ENCODE data around the gene CTSZ.
"Not testable (repeated sequence)": the region's sequence is repeated elsewhere in the genome, so short reads cannot be mapped to it uniquely, and the experiment has no call there.

Gene CTSZ

DNA sequence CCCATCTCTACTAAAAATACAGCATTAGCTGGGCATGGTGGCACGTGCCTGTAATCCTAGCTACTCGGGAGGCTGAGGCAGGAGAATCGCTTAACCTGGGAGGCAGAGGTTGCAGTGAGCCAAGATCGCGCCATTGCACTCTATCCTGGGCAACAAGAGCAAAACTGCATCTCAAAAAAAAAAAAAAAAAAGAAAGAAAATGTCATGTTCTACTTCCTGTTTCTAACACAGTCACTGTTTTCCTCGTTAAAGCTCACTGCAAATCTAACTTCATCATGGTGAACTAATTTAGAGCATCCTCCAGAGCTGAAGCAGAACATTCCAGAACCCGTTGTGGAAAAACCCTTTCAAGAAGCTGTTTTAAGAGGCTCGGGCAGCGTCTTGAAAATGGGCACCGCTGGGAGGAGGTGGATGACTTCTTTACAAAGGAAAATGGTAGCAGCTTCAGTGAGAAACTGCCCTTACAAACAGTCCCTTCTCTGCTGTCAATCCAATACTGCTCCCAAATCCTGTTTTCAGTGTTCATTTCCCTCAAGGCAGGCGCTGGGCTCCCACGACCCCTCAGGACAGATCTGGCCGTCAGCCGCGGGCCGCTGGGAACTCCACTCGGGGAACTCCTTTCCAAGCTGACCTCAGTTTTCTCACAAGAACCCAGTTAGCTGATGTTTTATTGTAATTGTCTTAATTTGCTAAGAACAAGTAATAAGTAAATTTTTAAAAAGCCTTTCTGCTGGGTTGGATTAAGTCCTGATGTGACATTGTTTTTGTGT lies 12.5 kb downstream of the CTSZ start:
- no peak for DNase-seq

DNA sequence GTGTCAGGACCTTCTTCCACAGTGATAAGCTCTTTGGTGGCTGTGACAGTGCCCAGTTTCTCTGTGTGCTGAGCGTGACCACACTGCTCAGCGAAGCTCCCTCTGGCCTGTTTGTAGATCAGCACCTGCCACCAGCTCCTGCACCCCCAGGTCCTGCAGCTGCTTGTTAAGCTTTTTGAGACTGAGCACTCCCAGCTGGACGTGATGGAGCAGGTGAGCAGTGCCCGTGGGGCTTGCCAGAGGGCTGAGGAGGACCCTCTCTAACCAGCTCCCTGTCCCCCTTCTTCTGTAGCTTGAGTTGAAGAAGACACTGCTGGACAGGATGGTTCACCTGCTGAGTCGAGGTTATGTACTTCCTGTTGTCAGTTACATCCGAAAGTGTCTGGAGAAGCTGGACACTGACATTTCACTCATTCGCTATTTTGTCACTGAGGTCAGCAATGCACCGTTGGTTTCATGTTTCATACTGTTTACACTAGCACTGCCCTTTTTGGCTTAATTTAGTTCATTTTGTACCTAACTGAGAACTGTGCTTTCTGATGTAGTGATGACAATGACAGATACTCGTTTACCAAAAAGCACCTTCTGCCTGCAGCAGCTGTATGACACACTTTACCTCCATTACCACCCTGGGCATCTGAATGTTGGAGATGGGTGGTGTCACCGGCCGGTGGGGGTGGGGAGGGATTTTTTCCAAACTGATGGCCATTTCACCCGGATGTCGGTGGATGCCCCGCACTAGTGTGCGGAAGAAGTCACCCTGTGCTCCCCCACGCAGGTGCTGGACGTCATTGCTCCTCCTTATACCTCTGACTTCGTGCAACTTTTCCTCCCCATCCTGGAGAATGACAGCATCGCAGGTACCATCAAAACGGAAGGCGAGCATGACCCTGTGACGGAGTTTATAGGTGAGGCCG lies 13.5 kb downstream of the CTSZ start:
- no peak for DNase-seq

DNA sequence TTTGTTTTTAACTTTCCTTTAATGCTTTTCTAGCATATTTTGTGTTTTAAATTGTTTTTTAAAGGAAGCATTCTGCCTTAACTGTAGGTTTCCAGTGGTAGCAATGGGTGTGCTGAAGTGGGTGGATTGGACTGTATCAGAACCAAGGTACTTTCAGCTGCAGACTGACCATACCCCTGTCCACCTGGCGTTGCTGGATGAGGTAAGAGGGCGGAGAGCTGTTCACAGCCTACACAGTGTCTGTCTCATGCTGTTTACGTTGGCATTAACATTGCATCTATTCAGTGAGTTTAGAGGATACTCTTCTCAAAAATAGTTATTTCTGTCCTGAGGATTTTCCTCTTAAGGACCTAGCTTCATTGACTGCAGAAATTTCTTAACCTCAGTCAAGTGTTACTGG lies 14.1 kb downstream of the CTSZ start:
- no peak for DNase-seq

DNA sequence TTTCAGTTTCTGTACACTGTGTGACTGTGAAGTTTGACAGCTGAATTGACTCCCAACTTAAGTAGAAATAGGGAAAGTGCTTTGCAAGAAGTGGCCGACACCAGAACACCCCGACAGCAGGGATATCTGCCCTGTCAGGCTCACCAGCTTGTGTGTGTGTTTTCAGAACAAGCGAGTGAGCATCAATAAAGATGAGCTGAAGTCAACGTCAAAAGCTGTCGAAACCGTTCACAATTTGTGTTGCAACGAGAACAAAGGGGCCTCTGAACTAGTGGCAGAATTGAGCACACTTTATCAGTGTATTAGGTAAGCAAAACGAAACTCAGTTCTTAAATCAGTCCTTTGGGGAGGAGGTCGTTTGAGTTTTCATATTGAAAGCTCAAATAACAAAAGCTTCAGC lies 15.3 kb downstream of the CTSZ start:
- DNase-seq, result no peak

DNA sequence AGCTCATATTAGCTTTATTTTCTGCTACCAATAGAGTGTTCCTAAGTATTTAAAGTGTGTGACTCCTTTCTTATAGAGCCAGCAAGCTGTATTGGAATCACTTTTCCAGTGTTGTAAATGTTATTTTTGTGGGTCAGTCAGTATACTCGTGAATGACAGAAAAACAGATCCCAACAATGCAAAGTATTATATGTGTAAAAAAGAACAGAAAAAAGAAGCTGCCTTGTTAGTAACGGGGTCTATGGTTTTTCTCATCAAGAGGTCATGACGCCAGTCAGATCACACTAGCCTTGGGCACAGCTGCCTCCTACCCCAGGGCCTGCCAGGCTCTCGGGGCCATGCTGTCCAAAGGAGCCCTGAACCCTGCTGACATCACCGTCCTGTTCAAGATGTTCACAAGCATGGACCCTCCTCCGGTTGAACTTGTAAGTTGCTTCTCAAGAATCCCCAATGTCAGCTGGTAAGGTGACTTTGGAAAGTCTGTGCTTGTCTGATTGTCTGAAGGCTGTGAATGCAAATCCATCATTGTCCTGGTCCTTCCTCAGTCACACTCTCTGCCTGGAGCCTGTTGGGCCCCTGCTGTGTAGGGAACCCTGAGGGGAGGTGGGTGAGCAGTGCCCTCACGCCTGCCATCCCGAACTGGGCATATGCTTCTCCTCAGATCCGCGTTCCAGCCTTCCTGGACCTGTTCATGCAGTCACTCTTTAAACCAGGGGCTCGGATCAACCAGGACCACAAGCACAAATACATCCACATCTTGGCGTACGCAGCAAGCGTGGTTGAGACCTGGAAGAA lies 16.2 kb downstream of the CTSZ start:
- no peak for DNase-seq

DNA sequence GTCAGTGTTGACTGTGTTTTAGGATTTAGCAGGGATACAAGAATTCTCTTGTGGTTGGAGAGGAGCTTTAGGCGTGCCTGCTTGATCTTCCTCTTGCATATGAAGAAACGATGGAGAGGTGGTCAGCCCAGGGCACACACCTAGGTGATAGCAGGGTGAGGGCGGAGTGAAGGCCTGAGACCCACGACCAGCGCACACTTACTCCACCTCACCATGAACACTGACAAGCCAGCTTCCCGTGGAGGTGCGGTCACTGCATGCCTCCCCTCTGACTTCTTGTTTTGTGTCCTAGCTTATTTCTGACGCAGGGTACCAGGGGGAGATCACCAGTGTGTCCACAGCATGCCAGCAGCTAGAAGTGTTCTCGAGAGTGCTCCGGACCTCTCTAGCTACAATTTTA lies 17.9 kb downstream of the CTSZ start:
- DNase-seq, result no peak

DNA sequence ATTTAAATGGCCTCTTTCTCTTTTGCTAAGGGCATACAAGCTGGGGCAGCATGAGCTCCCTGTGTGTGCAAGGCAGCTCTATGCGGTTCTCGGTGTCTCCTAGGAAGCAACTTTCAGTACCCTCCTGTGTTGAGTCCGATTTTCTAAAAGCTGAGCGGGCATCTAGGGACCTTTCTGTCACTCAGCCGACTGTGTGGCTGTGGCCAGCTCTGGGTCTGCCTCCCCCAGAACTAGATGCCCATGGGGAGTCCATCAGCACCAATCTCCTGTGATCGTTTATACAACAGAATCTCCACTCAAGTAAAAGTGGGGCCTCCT lies 18.5 kb downstream of the CTSZ start:
- no peak for DNase-seq

DNA sequence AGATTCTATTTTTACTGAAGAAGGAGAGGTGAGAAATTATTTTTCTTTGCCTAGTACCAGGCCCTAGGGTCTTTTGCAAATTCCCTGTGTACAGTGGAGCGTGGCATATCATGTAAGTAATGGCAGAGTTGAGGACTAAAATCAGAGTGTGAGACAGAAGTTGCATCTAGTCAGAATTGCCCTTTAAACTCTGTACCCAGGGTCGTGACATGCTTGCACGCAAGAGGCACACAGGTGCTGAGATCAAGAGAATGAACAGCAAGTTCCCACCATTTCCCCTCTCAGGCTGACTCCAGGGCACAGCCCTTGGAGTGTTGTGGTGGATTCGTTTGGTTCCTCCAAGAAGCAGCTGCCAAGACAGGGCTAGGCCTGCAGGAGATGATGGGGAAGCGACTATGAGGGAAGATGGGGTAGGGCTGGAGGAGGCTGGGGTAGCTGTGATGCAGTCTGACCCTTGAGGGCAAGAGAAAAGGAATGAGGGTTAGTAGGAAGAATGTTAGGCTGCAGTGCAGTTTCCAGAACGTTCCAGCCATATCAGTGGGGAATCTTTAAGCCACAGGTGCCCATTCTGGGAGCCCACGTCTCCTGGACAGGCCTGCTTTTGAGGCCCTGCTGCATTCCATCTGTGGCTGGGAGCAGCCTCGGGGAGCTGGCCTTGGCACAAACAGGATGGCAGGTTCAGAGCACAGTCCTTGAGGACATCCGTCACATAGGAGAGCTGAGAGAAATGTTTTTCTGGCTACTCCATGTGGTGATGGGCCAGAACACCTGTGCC lies 19.1 kb downstream of the CTSZ start:
- DNase-seq, result no peak

DNA sequence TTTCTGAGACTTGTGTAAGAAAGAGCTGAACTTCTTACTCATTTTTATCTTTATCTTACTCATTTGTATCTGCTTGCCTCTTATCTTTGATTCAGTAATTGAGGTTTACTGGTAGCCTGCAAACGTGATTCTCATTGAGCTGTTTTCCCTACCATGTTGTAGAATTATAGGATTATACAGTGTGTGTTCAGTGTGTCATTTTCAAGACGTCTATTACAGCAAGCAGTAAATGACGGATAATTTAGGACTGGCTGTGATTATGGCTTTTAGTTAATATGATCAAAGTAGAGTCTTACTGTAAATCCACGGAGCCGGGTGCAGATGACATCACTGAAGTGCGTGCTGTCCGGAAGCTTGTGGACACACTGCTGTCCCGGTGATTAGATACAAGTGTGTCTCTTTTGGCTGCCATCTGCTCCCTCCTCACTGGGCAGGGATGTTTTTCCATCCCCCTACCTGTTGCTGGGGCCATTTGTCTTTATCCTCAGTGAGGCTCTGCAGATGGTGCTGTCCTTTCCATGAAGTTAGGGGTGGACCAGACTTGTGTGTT lies 20.0 kb downstream of the CTSZ start:
- peak; percentile 76 for DNase-seq

DNA sequence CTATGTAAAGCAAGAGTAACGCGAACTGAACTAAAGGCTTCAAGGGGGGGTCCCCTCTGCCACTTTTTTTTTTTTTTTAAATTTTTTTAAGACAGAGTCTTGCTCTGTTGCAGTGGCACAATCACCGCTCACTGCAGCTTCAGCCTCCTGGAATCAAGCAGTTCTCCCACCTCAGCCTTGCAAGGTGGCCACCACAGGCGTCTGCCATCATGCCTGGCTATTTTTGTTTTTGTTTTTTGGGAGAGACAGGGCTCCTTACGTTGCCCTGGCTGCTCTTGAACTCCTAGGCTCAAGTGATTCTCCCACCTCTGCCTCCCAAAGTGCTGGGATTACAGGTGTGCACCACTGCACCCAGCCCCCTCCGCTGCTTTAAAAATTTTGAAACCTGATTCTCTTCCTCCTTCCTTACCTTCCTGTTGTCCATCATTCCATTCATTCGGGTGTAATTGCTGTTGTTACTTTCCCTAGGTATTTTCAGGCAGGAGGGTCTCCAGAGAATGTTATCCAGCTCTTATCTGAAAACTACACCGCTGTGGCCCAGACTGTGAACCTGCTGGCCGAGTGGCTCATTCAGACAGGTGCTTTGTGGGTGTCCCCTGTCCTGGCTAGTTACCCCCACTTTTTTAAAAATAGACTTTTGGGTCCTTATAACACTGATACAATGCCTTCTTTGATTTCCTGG lies 20.6 kb downstream of the CTSZ start:
- no peak for DNase-seq

DNA sequence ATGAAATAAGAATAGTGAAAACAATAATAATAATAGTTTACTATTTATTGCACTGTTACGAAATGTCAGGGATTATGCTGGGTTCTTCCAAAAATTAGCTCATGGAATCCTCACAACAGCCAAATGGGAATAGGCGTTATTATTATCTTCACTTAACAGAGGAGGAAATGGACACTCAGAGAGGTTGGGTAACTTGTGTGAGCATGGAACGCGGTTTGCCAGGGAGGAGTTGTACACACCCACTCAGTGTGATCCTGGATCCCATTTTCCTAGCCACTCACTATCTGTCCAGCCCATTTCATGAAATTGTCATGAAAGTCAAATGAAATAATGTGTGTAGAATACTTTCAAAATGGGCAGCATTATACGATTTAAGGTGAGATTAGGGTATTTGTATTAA lies 21.4 kb downstream of the CTSZ start:
- no peak for DNase-seq

DNA sequence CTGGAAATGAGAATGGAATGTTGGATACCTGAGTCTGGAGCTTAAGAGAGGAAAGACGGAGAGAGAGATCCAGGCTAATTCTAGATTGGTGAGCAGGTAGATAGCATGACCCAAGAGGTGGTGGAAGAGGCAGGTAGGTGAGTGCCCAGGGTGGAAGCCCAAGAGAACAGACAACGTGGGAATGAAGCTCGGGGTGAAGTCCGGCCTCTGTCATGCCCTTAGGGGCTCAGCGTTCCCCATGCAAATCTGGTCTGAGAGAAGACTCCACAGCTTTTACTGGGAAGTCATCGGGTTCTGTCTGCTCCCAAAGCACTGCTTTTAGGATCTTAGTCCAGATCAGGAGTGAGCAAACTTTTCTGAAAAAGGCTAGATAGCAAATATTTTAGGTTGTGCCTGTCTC lies 22.4 kb downstream of the CTSZ start:
- no peak for DNase-seq

DNA sequence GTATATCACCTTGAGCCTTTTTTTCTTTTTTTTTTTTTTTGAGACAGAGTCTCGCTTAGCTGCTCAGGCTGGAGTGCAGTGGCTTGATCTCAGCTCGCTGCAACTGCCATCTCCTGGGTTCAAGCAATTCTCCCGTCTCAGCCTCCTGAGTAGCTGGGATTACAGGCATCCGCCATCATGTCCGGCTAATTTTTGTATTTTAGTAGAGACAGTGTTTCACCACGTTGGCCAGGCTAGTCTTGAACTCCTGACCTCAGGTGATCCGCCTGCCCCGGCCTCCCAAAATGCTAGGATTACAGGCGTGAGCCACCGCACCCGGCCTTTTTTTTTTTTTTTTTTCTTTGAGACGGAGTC lies 24.0 kb downstream of the CTSZ start:
- DNase-seq, result not testable (repeated sequence)

DNA sequence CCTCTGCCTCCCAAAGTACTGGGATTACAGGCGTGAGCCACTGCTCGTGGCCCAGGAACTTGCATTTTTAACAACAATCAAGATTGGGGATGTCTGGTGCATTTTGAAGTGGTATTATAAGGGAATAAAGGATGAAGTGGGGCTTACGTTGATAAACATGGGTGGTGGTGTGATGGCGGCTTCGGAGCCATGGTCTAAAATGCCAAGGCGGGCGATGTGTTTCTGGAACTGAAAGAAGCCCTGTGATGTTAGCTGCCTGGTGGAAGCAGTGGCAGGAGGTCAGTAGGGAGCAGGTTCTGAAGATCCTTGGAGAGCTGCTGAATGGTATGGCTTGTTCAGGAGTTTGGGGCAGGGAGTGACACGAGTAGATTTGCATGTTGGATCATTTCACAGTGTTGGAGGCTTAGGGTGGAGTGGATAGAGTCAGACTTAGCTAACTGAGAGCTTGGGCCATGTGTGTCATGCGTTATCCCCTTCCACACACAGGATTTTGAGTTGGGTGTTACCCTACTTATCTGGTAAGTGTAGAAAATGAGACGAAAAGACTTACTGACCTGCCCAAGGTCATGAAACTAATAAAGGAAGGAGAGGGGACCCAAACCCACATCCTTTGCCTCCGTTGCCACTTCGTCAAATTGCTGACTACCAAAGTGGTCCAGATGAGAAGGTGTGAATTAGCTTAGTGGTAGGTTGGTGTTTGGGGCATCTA lies 24.5 kb downstream of the CTSZ start:
- no peak for DNase-seq

DNA sequence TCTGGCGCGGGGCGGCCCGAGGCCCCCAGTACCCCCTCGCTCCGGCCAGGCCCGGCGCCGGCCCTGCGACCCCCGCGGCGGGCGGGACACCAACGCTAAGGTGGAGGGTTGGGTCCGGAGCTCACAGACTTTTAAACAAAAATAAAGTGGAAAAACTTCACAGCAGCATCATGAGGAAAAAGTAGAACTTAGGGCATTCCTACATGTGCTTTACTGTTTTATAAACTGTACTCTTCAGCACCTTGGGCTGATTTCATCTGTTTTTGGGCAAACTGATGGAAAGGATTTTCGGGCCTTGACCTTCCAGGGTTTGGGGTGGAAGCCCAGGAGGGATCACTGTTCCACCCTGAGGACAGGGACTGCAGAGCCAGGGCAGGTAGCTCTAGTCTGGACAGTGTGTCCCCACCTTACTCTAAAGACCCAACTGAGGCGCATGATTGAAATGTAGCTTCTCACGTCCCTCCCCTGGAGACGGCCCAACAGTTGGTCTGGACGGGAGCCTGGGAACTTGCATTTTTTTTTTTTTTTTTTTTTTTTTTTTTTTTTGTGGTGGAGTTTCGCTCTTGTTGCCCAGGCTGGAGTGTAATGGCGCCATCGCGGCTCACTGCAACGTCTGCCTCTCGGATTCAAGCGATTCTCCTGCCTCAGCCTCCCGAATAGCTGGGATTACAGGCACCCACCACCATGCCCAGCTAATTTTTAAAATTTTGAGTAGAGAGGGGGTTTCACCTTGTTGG lies 25.3 kb downstream of the CTSZ start:
- no peak for DNase-seq

DNA sequence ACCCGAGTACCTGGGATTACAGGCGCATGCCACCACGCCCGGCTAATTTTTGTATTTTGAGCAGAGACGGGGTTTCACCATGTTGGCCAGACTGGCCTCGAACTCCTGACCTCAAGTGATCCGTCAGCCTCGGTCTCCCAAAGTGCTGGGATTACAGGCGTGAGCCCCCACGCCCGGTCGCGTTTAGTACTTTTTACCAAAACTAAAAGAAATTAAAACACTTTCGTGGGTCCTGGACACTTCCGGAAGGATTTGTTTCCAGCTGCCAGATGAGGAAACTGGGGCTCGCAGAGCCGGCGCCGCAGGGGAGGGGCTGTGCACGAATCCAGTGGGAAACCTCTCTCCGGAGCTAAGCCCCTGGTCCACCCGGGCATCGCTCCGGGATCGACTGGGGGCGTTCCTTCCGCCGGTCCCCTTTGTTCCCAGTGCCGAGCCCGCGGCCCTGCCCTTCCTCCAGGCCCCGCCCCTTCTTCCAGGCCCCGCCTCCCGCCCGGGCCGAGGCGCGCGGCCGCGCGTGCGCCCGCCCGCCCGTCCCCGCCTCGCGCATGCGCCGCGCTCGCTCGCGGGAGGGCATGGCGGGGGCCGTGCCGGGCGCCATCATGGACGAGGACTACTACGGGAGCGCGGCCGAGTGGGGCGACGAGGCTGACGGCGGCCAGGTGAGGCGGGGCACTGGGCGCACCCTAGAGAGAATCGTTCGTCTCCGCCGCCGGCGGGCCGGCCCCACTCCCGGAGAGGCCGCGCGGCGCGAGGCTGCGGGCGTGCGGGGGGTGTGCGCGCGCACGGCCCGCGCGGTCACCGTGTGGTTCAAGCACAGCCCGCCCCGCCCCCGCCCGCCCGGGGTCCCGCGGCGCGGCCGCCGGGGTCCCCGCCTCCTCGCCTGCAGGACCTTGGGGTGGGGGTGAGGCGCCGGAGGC lies 26.1 kb downstream of the CTSZ start, which contains the start of gene NELFCD:
NELFCD (plus strand) TSS at position 546 of the 917 bp plus-strand sequence; CDS start at position 600, 54 bp downstream.
- peak; percentile 70 for DNase-seq

DNA sequence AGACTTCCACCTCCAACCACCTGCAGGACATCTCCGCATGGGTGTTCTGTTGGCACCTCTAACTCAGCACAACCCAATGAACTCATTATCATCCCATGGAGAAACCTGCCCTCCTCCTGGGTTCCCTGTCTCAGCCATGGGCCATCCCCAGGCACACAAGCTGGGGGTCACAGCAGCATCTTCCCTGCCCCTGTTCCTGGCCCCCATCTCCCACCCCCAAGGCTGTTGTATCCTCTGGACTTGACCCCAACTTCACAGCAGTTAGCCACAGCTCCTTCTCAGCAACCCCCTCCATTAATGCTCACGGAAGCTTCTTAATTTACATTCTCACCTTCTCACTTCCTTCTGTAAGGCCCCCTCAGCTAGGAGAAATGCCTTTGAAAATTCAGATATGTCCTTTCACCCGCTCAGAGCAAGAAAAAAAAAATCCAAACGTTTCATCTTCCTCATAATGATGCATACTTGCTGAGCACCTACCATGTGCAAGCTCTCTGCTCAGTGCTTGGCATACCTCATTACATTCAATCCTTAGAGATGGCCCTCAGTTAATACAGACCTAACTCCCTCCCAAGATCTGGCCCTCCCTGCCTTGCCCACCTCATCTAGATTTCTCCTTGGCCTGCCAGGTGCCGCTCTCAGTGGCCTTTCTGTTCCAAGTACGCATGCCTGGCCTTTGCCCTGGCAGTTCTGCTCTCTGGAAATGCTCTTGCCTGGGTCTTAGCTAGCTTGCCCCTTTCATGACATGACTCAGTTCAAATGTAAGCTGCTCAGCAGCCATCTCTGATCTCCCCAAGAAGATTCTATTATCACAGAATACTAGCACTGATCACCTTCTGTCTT lies 28.5 kb downstream of the CTSZ start:
- no peak for DNase-seq

DNA sequence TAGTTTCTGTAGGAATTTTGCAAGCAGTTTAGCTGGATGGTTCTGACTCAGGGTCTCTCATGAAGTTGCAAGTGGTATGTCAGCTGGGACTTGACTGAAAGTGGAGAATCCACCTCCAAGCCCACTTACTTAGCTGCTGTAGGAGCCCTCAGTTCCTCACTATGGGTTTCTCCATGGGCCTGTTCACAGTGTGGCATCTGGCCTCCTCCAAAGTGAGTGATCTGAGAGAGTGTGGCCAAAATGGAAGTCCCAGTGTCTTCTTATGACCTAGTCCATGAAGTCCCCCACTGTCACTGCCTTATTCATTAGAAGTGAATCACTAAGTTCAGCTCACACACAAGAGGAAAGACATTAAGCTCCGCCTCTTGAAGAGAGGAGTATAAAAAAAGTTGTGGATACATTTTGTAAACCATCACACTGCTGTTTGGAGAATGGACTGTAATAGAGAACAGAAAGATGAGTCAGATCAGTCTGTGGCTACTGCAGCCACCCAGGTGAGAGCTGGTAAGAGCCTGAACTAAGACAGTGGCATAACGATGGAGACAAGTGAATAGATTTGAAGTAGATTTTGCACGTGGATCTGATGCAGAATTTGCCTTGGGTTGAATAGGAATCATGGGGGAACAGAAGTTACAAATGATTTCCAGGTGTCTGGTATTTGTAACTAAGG lies 30.9 kb downstream of the CTSZ start:
- DNase-seq, result no peak
